Upper lobe of left lung (tissue), 6 donors: ENCODE results near the gene ATG101. TPM values are rescaled to one million over a fixed set of nuclear protein-coding genes. Genes with fewer than 3 reads are reported as not detected.

ENCODE experiments used
- ATAC-seq, 2 donors: fragments of 200-7000 bp; cut with Tn5 transposase; one replicate each; pipeline ENCODE4 v1.9.1; 2022; ENCODE audit warnings: mild to moderate bottlenecking in 2 of 2, moderate library complexity in 2 of 2; ENCODE audit not compliant: low FRiP score in 2 of 2
- DNase-seq, 2 donors: peaks; one replicate each; pipeline ENCODE4 v3.0.0-alpha.2; 2019 to 2020
- H3K27ac ChIP-seq, 4 donors: fragments of 200-600 bp; sonication (generic); one replicate each; pipeline ENCODE4 v1.5.1; 2016 to 2019
- H3K27me3 ChIP-seq, 4 donors: fragments of 200-600 bp; sonication (generic); one replicate each; pipeline ENCODE4 v1.5.1; 2017 to 2019
- H3K36me3 ChIP-seq, 4 donors: fragments of 200-600 bp; sonication (generic); one replicate each; pipeline ENCODE4 v1.5.1; 2016 to 2019
- H3K4me1 ChIP-seq, 4 donors: fragments of 200-600 bp; sonication (generic); one replicate each; pipeline ENCODE4 v1.5.1; 2018 to 2019
- H3K4me3 ChIP-seq, 4 donors: fragments of 200-600 bp; sonication (generic); one replicate each; pipeline ENCODE4 v1.5.1; 2017 to 2019; ENCODE audit warnings: mild to moderate bottlenecking in 2 of 4, moderate library complexity in 1 of 4
- H3K9me3 ChIP-seq, 4 donors: fragments of 200-600 bp; sonication (generic); one replicate each; pipeline ENCODE4 v1.5.1; 2018 to 2019
- CTCF ChIP-seq, 6 experiments: fragments of 450-650 bp in 4 of 6; fragments of 200-600 bp in 2 of 6; sonication (generic) in 2 of 6; IDR thresholded peaks; one replicate each; pipeline ENCODE4 v1.5.1; 2016 to 2019; ENCODE audit warnings: antibody characterized with exemption in 6 of 6
- EP300 ChIP-seq, 4 donors: sonication (generic); formaldehyde crosslinking; IDR thresholded peaks; one replicate each; pipeline ENCODE4 v1.5.1; 2017; ENCODE audit warnings: antibody characterized with exemption in 4 of 4, control low read depth in 2 of 4
- POLR2A ChIP-seq, 4 donors: fragments of 450-650 bp; IDR thresholded peaks; one replicate each; pipeline ENCODE4 v1.5.1; 2016 to 2017; ENCODE audit warnings: antibody characterized with exemption in 4 of 4, mild to moderate bottlenecking in 2 of 4
- POLR2AphosphoS5 ChIP-seq, 2 donors: sonication (generic); formaldehyde crosslinking; IDR thresholded peaks; one replicate each; pipeline ENCODE4 v1.5.1; 2017; ENCODE audit warnings: antibody characterized with exemption in 2 of 2
- WGBS, 2 donors: methylation state at CpG; one replicate each; pipeline ENCODE4 v1.1.5; 2017 to 2018; 5-methylcytosine and 5-hydroxymethylcytosine counted together
- total RNA-seq, 6 donors: library from RNA; depleted of rRNA in 4 of 6; stranded (reverse); fragments of >200 nt in 4 of 6; gene quantifications; one replicate each; pipeline versions ENCODE4 v1.1.0 to v1.2.1, GENCODE V29; 2016 to 2021
- donor health status: DM: no; HTN: no; CAD: no; lungs with moderate emphysema.
- donor health status: DM: no; HTN: yes; CAD: no; lungs with severe emphysema.

Gene ATG101
- total RNA-seq, 6 donors from 2014 or later, result 17.8 to 74.8 (median 35.9) TPM

GRCh38 chr12:52038447-52038846 is 31.3 kb upstream of the ATG101 start:
- Histone ChIP-seq H3K27me3 (no peaks in the 10 kb centered on the region), H3K4me3 (peak overlapping the region in 2 of 4 donors; percentile 66 to 87), H3K36me3 (peaks cover 0 to 8% (median 0%) of the 10 kb centered on the region in 4 donors), H3K27ac (peak overlapping the region; percentile 89 to 92 (median 90)), H3K9me3 (no peaks in the 10 kb centered on the region), H3K4me1 (peaks cover 32 to 60% (median 47%) of the 10 kb centered on the region in 4 donors)
- DNase-seq (no peak), ATAC-seq (no peak)
- 70% methylated on average over 6 of the region's 6 CpGs for WGBS, 2 donors
- TF ChIP-seq POLR2A (IDR thresholded peaks at IDR 0.05), result no peak
- TF ChIP-seq CTCF (IDR thresholded peaks at IDR 0.05), result no peak
- TF ChIP-seq POLR2AphosphoS5 (IDR thresholded peaks at IDR 0.05), result peak in 1 of 2 donors; percentile 6
- no peak for TF ChIP-seq EP300 (IDR thresholded peaks at IDR 0.05)

- H3K4me3 ChIP-seq, result no peak overlapping the region
- peaks cover 0 to 8% (median 0%) of the 10 kb centered on the region in 4 donors for H3K36me3 ChIP-seq
- peaks cover 53 to 73% (median 61%) of the 10 kb centered on the region in 4 donors for H3K4me1 ChIP-seq
- ATAC-seq (no peak), DNase-seq (no peak)
- H3K9me3 ChIP-seq, result no peaks in the 10 kb centered on the region
- 76 to 90% methylated on average over 3 of the region's 3 CpGs for WGBS, 2 donors
- no peaks in the 10 kb centered on the region for H3K27me3 ChIP-seq
- TF ChIP-seq POLR2AphosphoS5 (IDR thresholded peaks at IDR 0.05), result no peak
- no peak for TF ChIP-seq EP300 (IDR thresholded peaks at IDR 0.05)
- TF ChIP-seq POLR2A (IDR thresholded peaks at IDR 0.05), result no peak
- TF ChIP-seq CTCF (IDR thresholded peaks at IDR 0.05), result no peak
- peak overlapping the region in 2 of 4 donors; percentile 90 to 92 for H3K27ac ChIP-seq
Observed at GRCh38 chr12:52041035-52041434, 28.7 kb upstream of the ATG101 start.

- Histone ChIP-seq H3K4me3 (no peak overlapping the region), H3K27me3 (no peaks in the 10 kb centered on the region), H3K36me3 (peaks cover 0 to 8% (median 0%) of the 10 kb centered on the region in 4 donors), H3K9me3 (no peaks in the 10 kb centered on the region), H3K4me1 (peaks cover 54 to 71% (median 60%) of the 10 kb centered on the region in 4 donors), H3K27ac (peak overlapping the region in 3 of 4 donors; percentile 90 to 92 (median 90))
- WGBS, 2 donors, result 49 to 70% methylated on average over 2 to 6 of the region's 6 CpGs
- DNase-seq, result no peak
- ATAC-seq, result no peak
- no peak for TF ChIP-seq POLR2AphosphoS5 (IDR thresholded peaks at IDR 0.05)
- TF ChIP-seq CTCF (IDR thresholded peaks at IDR 0.05), result no peak
- TF ChIP-seq POLR2A (IDR thresholded peaks at IDR 0.05), result no peak
Observed at GRCh38 chr12:52041695-52042123, 28.1 kb upstream of the ATG101 start.

GRCh38 chr12:52042706-52043385 is 26.9 kb upstream of the ATG101 start:
- H3K27me3 ChIP-seq, result no peaks in the 10 kb centered on the region
- H3K4me3 ChIP-seq, result no peak overlapping the region
- WGBS, 2 donors, result 84 to 88% methylated on average over 7 to 8 of the region's 8 CpGs
- TF ChIP-seq POLR2AphosphoS5 (IDR thresholded peaks at IDR 0.05) (no peak), CTCF (IDR thresholded peaks at IDR 0.05) (no peak), EP300 (IDR thresholded peaks at IDR 0.05) (no peak), POLR2A (IDR thresholded peaks at IDR 0.05) (no peak)
- H3K4me1 ChIP-seq, result peaks cover 52 to 69% (median 60%) of the 10 kb centered on the region in 4 donors
- H3K36me3 ChIP-seq, result peaks cover 0 to 8% (median 0%) of the 10 kb centered on the region in 4 donors
- no peaks in the 10 kb centered on the region for H3K9me3 ChIP-seq
- DNase-seq (no peak), ATAC-seq (no peak)
- H3K27ac ChIP-seq, result peak overlapping the region; percentile 88 to 92 (median 90)
